ENCODE measurements around the gene CAMSAP2. TPM values are rescaled to one million over a fixed set of nuclear protein-coding genes. Genes with fewer than 3 reads are reported as not detected.

CAMSAP2 gene
- total RNA-seq, 1 experiment from 2014 or later: 20.7 TPM

DNA sequence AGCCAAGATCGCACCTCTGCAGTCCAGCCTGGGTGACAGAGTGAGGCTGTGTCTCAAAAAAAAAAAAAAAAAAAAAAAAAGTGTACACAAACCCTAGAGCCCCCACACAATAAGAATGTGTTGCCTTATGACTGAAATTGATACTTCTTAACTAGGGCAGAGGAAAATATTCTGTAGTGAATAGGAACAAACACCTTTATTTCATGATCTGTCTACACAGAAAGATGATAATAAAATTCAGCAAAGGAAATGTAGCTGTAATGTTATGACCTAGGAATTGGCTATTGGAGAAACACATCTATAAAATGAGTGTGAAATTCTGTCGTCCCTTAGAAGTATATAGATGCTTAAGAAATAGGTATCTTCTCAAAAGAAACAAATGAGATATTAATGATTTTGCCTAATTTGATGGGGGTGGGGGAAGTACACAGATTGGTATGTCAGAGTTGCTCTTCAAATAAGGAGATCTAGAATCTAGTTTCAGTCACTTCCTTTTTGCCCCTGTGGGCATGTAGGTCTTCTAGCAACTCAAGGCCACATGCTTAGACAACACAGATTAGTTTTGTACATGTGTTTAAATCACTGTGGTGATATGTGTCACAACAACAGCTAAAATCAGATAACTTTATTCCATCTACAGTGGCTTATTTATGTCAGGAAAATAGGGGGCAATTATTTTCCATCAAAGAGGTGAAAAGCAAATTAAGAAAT, 123.4 kb downstream of the CAMSAP2 start:
- Mint-ChIP-seq H3K36me3 (peaks cover 7% of the 10 kb centered on the region), H3K4me1 (peaks cover 2% of the 10 kb centered on the region; the same call in 1 of the 2 replicates), H3K27ac (no peak overlapping the region), H3K27me3 (ENCODE audit: low read depth) (no peaks in the 10 kb centered on the region), H3K9me3 (no peaks in the 10 kb centered on the region), H3K4me3 (no peak overlapping the region)
- no peak for TF ChIP-seq HMGXB4 (CRISPR knock-in tag; IDR thresholded peaks at IDR 0.05)
- no peak for TF ChIP-seq ZNF512 (CRISPR knock-in tag; IDR thresholded peaks at IDR 0.05; ENCODE audit: borderline replicate concordance)
- no peak for TF ChIP-seq CBFB (CRISPR knock-in tag; IDR thresholded peaks at IDR 0.05; ENCODE audit: low read depth)
- TF ChIP-seq ZNF423 (CRISPR knock-in tag; IDR thresholded peaks at IDR 0.05): no peak
- ATAC-seq (no peak), DNase-seq (ENCODE audit: low spot score) (no peak)
- POLR2A ChIA-PET: no interaction called here
- CTCF ChIA-PET: no interaction called here

DNA sequence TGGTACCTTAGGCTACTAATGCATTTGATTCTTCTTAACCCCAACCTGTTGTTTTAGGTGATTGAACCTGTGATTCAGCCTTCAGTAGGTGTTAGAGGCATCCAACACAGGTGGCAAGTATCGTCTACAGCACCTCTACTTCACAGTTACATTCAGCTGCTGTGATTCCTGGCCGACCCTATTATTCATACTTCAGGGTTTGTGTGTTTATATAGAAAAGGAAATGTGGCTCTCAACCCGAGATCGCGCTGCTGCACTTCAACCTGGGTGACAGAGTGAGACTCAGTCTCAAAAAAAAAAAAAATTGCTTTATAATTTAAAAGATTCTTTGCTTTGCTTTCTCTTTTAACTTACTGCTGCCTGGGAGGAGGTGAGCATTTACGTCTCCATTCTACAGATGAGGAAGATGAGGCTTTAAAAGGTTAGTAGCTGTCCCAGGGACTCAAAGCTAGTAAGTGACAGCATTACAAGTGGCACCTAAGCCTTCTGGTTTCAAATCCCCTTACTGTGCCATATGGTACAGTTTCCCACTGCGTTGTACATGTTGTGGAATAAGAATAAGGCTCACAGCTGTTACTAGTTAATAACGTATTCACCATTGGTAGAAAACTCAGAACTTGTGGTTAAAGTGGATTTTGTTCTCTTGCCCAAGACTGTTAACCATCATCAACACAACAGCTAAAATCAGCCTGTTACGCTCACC, 124.2 kb downstream of the CAMSAP2 start:
- ATAC-seq (no peak), DNase-seq (ENCODE audit: low spot score) (no peak)
- POLR2A ChIA-PET: no interaction called here
- no peaks in the 10 kb centered on the region for H3K9me3 Mint-ChIP-seq
- H3K4me1 Mint-ChIP-seq: peaks cover 4% of the 10 kb centered on the region; the same call in 1 of the 2 replicates
- peaks cover 4% of the 10 kb centered on the region for H3K36me3 Mint-ChIP-seq
- no peak overlapping the region for H3K4me3 Mint-ChIP-seq
- no peaks in the 10 kb centered on the region for H3K27me3 Mint-ChIP-seq (ENCODE audit: low read depth)
- CTCF ChIA-PET: no interaction called here
- no peak overlapping the region for H3K27ac Mint-ChIP-seq
- TF ChIP-seq TCF7 (CRISPR knock-in tag; IDR thresholded peaks at IDR 0.05; ENCODE audit: low read depth) (no peak), CREB1 (CRISPR knock-in tag; IDR thresholded peaks at IDR 0.05) (no peak), ZNF396 (CRISPR knock-in tag; IDR thresholded peaks at IDR 0.05; ENCODE audit: borderline replicate concordance) (no peak), NR2C2 (CRISPR knock-in tag; IDR thresholded peaks at IDR 0.05) (no peak), FOXP1 (CRISPR knock-in tag; IDR thresholded peaks at IDR 0.05; ENCODE audit: borderline replicate concordance) (no peak), ATF2 (CRISPR knock-in tag; IDR thresholded peaks at IDR 0.05; ENCODE audit: borderline replicate concordance, low read depth) (no peak), CREM (CRISPR knock-in tag; IDR thresholded peaks at IDR 0.05) (no peak), GRHL2 (CRISPR knock-in tag; IDR thresholded peaks at IDR 0.05; ENCODE audit: insufficient replicate concordance, severe bottlenecking) (no peak), ZBTB21 (CRISPR knock-in tag; IDR thresholded peaks at IDR 0.05; ENCODE audit: borderline replicate concordance) (no peak), MYBL2 (CRISPR knock-in tag; IDR thresholded peaks at IDR 0.05) (no peak)
- TF ChIP-seq, protein P1, sequence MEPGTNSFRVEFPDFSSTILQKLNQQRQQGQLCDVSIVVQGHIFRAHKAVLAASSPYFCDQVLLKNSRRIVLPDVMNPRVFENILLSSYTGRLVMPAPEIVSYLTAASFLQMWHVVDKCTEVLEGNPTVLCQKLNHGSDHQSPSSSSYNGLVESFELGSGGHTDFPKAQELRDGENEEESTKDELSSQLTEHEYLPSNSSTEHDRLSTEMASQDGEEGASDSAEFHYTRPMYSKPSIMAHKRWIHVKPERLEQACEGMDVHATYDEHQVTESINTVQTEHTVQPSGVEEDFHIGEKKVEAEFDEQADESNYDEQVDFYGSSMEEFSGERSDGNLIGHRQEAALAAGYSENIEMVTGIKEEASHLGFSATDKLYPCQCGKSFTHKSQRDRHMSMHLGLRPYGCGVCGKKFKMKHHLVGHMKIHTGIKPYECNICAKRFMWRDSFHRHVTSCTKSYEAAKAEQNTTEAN (CRISPR knock-in tag; IDR thresholded peaks at IDR 0.05): no peak
- TF ChIP-seq, protein P2, sequence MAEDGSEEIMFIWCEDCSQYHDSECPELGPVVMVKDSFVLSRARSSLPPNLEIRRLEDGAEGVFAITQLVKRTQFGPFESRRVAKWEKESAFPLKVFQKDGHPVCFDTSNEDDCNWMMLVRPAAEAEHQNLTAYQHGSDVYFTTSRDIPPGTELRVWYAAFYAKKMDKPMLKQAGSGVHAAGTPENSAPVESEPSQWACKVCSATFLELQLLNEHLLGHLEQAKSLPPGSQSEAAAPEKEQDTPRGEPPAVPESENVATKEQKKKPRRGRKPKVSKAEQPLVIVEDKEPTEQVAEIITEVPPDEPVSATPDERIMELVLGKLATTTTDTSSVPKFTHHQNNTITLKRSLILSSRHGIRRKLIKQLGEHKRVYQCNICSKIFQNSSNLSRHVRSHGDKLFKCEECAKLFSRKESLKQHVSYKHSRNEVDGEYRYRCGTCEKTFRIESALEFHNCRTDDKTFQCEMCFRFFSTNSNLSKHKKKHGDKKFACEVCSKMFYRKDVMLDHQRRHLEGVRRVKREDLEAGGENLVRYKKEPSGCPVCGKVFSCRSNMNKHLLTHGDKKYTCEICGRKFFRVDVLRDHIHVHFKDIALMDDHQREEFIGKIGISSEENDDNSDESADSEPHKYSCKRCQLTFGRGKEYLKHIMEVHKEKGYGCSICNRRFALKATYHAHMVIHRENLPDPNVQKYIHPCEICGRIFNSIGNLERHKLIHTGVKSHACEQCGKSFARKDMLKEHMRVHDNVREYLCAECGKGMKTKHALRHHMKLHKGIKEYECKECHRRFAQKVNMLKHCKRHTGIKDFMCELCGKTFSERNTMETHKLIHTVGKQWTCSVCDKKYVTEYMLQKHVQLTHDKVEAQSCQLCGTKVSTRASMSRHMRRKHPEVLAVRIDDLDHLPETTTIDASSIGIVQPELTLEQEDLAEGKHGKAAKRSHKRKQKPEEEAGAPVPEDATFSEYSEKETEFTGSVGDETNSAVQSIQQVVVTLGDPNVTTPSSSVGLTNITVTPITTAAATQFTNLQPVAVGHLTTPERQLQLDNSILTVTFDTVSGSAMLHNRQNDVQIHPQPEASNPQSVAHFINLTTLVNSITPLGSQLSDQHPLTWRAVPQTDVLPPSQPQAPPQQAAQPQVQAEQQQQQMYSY (CRISPR knock-in tag; IDR thresholded peaks at IDR 0.05): no peak
- TF ChIP-seq, protein P3, sequence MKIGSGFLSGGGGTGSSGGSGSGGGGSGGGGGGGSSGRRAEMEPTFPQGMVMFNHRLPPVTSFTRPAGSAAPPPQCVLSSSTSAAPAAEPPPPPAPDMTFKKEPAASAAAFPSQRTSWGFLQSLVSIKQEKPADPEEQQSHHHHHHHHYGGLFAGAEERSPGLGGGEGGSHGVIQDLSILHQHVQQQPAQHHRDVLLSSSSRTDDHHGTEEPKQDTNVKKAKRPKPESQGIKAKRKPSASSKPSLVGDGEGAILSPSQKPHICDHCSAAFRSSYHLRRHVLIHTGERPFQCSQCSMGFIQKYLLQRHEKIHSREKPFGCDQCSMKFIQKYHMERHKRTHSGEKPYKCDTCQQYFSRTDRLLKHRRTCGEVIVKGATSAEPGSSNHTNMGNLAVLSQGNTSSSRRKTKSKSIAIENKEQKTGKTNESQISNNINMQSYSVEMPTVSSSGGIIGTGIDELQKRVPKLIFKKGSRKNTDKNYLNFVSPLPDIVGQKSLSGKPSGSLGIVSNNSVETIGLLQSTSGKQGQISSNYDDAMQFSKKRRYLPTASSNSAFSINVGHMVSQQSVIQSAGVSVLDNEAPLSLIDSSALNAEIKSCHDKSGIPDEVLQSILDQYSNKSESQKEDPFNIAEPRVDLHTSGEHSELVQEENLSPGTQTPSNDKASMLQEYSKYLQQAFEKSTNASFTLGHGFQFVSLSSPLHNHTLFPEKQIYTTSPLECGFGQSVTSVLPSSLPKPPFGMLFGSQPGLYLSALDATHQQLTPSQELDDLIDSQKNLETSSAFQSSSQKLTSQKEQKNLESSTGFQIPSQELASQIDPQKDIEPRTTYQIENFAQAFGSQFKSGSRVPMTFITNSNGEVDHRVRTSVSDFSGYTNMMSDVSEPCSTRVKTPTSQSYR (CRISPR knock-in tag; IDR thresholded peaks at IDR 0.05): no peak
- TF ChIP-seq, protein P4, sequence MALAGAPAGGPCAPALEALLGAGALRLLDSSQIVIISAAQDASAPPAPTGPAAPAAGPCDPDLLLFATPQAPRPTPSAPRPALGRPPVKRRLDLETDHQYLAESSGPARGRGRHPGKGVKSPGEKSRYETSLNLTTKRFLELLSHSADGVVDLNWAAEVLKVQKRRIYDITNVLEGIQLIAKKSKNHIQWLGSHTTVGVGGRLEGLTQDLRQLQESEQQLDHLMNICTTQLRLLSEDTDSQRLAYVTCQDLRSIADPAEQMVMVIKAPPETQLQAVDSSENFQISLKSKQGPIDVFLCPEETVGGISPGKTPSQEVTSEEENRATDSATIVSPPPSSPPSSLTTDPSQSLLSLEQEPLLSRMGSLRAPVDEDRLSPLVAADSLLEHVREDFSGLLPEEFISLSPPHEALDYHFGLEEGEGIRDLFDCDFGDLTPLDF (CRISPR knock-in tag; IDR thresholded peaks at IDR 0.05): no peak
